ENCODE results near the gene TMF1. TPM values are rescaled to one million over a fixed set of nuclear protein-coding genes. Genes with fewer than 3 reads are reported as not detected.

TMF1 gene
- total and polyA plus RNA-seq, 2 of the 8 experiments (the other 6 are each of a cell fraction or from before 2014, with no cell fraction given) = 1.4 to 18.3 TPM

GRCh38 chr3:69032142-69032541, 20.0 kb downstream of the TMF1 start (continued):
- TF ChIP-seq CHD7 (IDR thresholded peaks at IDR 0.05; ENCODE audit: insufficient replicate concordance, low read length) (no peak), POU5F1 (IDR thresholded peaks at IDR 0.05; ENCODE audit: low read depth, low read length) (no peak), CTBP2 (IDR thresholded peaks at IDR 0.05; ENCODE audit: borderline replicate concordance, insufficient read depth, insufficient read length, low read length) (no peak)
- TF ChIP-seq, protein P1, sequence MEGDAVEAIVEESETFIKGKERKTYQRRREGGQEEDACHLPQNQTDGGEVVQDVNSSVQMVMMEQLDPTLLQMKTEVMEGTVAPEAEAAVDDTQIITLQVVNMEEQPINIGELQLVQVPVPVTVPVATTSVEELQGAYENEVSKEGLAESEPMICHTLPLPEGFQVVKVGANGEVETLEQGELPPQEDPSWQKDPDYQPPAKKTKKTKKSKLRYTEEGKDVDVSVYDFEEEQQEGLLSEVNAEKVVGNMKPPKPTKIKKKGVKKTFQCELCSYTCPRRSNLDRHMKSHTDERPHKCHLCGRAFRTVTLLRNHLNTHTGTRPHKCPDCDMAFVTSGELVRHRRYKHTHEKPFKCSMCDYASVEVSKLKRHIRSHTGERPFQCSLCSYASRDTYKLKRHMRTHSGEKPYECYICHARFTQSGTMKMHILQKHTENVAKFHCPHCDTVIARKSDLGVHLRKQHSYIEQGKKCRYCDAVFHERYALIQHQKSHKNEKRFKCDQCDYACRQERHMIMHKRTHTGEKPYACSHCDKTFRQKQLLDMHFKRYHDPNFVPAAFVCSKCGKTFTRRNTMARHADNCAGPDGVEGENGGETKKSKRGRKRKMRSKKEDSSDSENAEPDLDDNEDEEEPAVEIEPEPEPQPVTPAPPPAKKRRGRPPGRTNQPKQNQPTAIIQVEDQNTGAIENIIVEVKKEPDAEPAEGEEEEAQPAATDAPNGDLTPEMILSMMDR (IDR thresholded peaks at IDR 0.05; ENCODE audit: control extremely low read depth in 1 of 3, insufficient read depth in 1 of 3, low read depth in 1 of 3, low read length in 3 of 3) = no peak

Measured in H1 (cell line).